Trophoblast cell (in vitro differentiated cells and primary cell): Measurements from ENCODE around the gene ATP5MC2.

Experiments
- DNase-seq, 2 donors: peaks; one replicate each; pipeline ENCODE4 v3.0.0-alpha.2; 2016
- H2AFZ ChIP-seq: 2 replicates; pipeline ENCODE4 v1.6.1; 2013; ENCODE audit warnings: low read length, moderate library complexity, mild to moderate bottlenecking; ENCODE audit not compliant: insufficient read depth, poor library complexity
- H2AK5ac ChIP-seq: 2 replicates; pipeline ENCODE4 v1.6.1; 2013; ENCODE audit warnings: mild to moderate bottlenecking, low read length
- H2BK120ac ChIP-seq: 2 replicates; pipeline ENCODE4 v1.6.1; 2013; ENCODE audit warnings: low read length, mild to moderate bottlenecking, moderate library complexity; ENCODE audit not compliant: insufficient read depth, poor library complexity
- H2BK12ac ChIP-seq: 2 replicates; pipeline ENCODE4 v1.6.1; 2013; ENCODE audit warnings: mild to moderate bottlenecking, low read length, moderate library complexity
- H2BK5ac ChIP-seq: 2 replicates; pipeline ENCODE4 v1.6.1; 2013; ENCODE audit warnings: low read length, low read depth, moderate library complexity, mild to moderate bottlenecking; ENCODE audit not compliant: poor library complexity
- H3K14ac ChIP-seq: 2 replicates; pipeline ENCODE4 v1.6.1; 2013; ENCODE audit warnings: mild to moderate bottlenecking, low read length
- H3K18ac ChIP-seq: 2 replicates; pipeline ENCODE4 v1.6.1; 2013; ENCODE audit warnings: mild to moderate bottlenecking, low read length
- H3K23ac ChIP-seq: 2 replicates; pipeline ENCODE4 v1.6.1; 2013; ENCODE audit warnings: low read length
- H3K27ac ChIP-seq: 2 replicates; pipeline ENCODE4 v1.5.1; 2013; ENCODE audit warnings: low read depth, mild to moderate bottlenecking, inconsistent platforms, low read length, moderate library complexity
- H3K27me3 ChIP-seq: 2 replicates; pipeline ENCODE4 v1.6.1; 2013; ENCODE audit warnings: inconsistent platforms, mild to moderate bottlenecking, low read length, moderate library complexity; ENCODE audit not compliant: insufficient read depth
- H3K36me3 ChIP-seq, 2 experiments: 1 replicate in 1 of 2; 2 replicates in 1 of 2; pipeline ENCODE4 v1.6.1; 2013; ENCODE audit warnings: low read length in 2 of 2, mild to moderate bottlenecking in 2 of 2, moderate library complexity in 1 of 2; ENCODE audit not compliant: insufficient read depth in 2 of 2, control insufficient read depth in 1 of 2
- H3K4ac ChIP-seq: 2 replicates; pipeline ENCODE4 v1.6.1; 2013; ENCODE audit warnings: low read depth, mild to moderate bottlenecking, low read length, moderate library complexity
- H3K4me1 ChIP-seq, 2 experiments: 1 replicate in 1 of 2; 2 replicates in 1 of 2; pipeline ENCODE4 v1.6.1; 2013; ENCODE audit warnings: low read length in 2 of 2, mild to moderate bottlenecking in 2 of 2, moderate library complexity in 1 of 2; ENCODE audit not compliant: insufficient read depth in 2 of 2, control insufficient read depth in 1 of 2
- H3K4me2 ChIP-seq: 2 replicates; pipeline ENCODE4 v1.6.1; 2013; ENCODE audit warnings: inconsistent platforms, mild to moderate bottlenecking, low read length, moderate library complexity
- H3K4me3 ChIP-seq: 2 replicates; pipeline ENCODE4 v1.5.1; 2013; ENCODE audit warnings: mild to moderate bottlenecking, low read depth, low read length, inconsistent platforms
- H3K79me1 ChIP-seq: one replicate; pipeline ENCODE4 v1.6.1; 2013; ENCODE audit warnings: low read length
- H3K79me2 ChIP-seq: 2 replicates; pipeline ENCODE4 v1.6.1; 2013; ENCODE audit warnings: low read length, mild to moderate bottlenecking; ENCODE audit not compliant: control insufficient read depth, insufficient read depth, poor library complexity
- H3K9ac ChIP-seq: 2 replicates; pipeline ENCODE4 v1.6.1; 2013; ENCODE audit warnings: mild to moderate bottlenecking, low read length
- H3K9me3 ChIP-seq: 2 replicates; pipeline ENCODE4 v1.6.1; 2013; ENCODE audit warnings: low read depth, mild to moderate bottlenecking, control low read depth, inconsistent platforms, low read length; ENCODE audit not compliant: insufficient read depth
- H4K12ac ChIP-seq: 2 replicates; pipeline ENCODE4 v1.6.1; 2013; ENCODE audit warnings: low read depth, mild to moderate bottlenecking, low read length, moderate library complexity
- H4K8ac ChIP-seq: 2 replicates; pipeline ENCODE4 v1.6.1; 2013; ENCODE audit warnings: low read depth, mild to moderate bottlenecking, low read length, moderate library complexity
- H4K91ac ChIP-seq: one replicate; pipeline ENCODE4 v1.6.1; 2013; ENCODE audit warnings: low read depth, mild to moderate bottlenecking, low read length, moderate library complexity
- WGBS: extraction: QIAGEN DNeasy Blood & Tissue Kit; methylation state at CpG from one replicate; pipeline ENCODE4 v1.1.7; 2013; ENCODE audit warnings: missing lambda C conversion rate; ENCODE audit not compliant: insufficient read length, insufficient coverage; ENCODE audit errors: extremely low coverage; 5-methylcytosine and 5-hydroxymethylcytosine counted together

Gene ATP5MC2

DNA sequence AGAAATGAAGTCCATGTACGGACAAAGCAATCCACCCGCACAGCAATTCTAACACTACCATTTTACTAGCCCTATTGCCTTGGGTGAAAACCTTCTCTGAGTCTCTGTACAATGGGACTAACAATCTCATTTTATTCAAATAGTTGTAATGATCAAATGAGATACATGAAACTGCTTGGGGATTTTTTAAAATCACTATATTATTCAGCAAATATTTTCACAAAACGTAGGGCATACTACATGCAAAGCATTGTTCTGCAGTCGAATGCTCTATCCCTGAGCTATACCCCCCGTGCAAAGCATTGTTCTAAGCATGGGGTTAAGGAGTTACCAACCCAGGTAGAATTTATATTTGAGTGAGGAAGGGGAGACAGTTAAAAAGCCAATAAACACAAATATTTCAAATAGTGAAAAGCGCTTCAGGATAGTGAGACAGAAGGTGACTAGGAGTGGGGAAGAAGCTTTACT is 49.1 kb downstream of the ATP5MC2 start:
- Histone ChIP-seq H3K4ac (no peak overlapping the region), H3K79me2 (peaks cover 5% of the 10 kb centered on the region), H2BK12ac (no peak overlapping the region), H4K12ac (no peak overlapping the region), H4K8ac (no peak overlapping the region), H2AFZ (no peak overlapping the region), H2BK5ac (no peak overlapping the region), H3K36me3 (no peaks in the 10 kb centered on the region), H3K4me2 (peak overlapping the region; percentile 66), H2AK5ac (no peak overlapping the region), H3K18ac (no peak overlapping the region), H3K27me3 (no peaks in the 10 kb centered on the region), H2BK120ac (no peak overlapping the region), H3K79me1 (peaks cover 2% of the 10 kb centered on the region), H3K9me3 (no peaks in the 10 kb centered on the region), H4K91ac (no peak overlapping the region), H3K9ac (no peak overlapping the region), H3K14ac (no peak overlapping the region), H3K27ac (no peak overlapping the region), H3K23ac (no peak overlapping the region), H3K4me3 (no peak overlapping the region), H3K4me1 (peaks cover 2 to 8% of the 10 kb centered on the region in 2 experiments)
- no CpG with 5 or more reads among the region's 6 CpGs for WGBS
- DNase-seq: no peak

GRCh38 chr12:53625946-53626701 is 49.8 kb downstream of the ATP5MC2 start, which contains the start of gene ATF7:
Gene ATF7 (minus strand): TSS chr12:53626382. CDS start chr12:53601000, 25,382 bp downstream.
- Histone ChIP-seq H3K4me3 (peak within 1 kb of the TSS; percentile 84), H2BK12ac (no peak within 1 kb of the TSS), H4K8ac (peak within 1 kb of the TSS; percentile 55), H2AK5ac (peak within 1 kb of the TSS; percentile 73), H4K91ac (peak within 1 kb of the TSS; percentile 46), H3K9me3 (no peaks in the 10 kb centered on the region), H3K4me2 (peak within 1 kb of the TSS; percentile 66), H3K27ac (peak within 1 kb of the TSS; percentile 56), H4K12ac (peak within 1 kb of the TSS; percentile 83), H2AFZ (peak within 1 kb of the TSS; percentile 13), H3K27me3 (no peaks in the 10 kb centered on the region), H3K4me1 (peaks cover 2 to 8% of the 10 kb centered on the region in 2 experiments), H3K23ac (no peak within 1 kb of the TSS), H3K14ac (peak within 1 kb of the TSS; percentile 73), H3K4ac (peak within 1 kb of the TSS; percentile 91), H3K36me3 (no peaks in the 10 kb centered on the region), H3K79me2 (peaks cover 5% of the 10 kb centered on the region), H2BK5ac (peak within 1 kb of the TSS; percentile 65), H3K18ac (peak within 1 kb of the TSS; percentile 17), H3K79me1 (peaks cover 2% of the 10 kb centered on the region), H3K9ac (peak within 1 kb of the TSS; percentile 99), H2BK120ac (peak within 1 kb of the TSS; percentile 19)
- WGBS: no CpG with 5 or more reads among the region's 48 CpGs
- DNase-seq: peak; percentile 96 to 99

- Histone ChIP-seq H3K36me3 (no peaks in the 10 kb centered on the region), H3K18ac (no peak overlapping the region), H3K4me3 (peak overlapping the region; percentile 69), H4K12ac (peak overlapping the region; percentile 83), H3K4me1 (peaks cover 2 to 8% of the 10 kb centered on the region in 2 experiments), H3K79me1 (peaks cover 2% of the 10 kb centered on the region), H3K27me3 (no peaks in the 10 kb centered on the region), H3K4me2 (peak overlapping the region; percentile 62), H3K9me3 (no peaks in the 10 kb centered on the region), H3K14ac (peak overlapping the region; percentile 73), H4K8ac (peak overlapping the region; percentile 42), H4K91ac (peak overlapping the region; percentile 46), H2AK5ac (peak overlapping the region; percentile 73), H3K27ac (no peak overlapping the region), H2AFZ (no peak overlapping the region), H3K79me2 (peaks cover 5% of the 10 kb centered on the region), H3K4ac (peak overlapping the region; percentile 91), H3K23ac (no peak overlapping the region), H3K9ac (peak overlapping the region; percentile 49), H2BK12ac (no peak overlapping the region), H2BK5ac (no peak overlapping the region), H2BK120ac (peak overlapping the region; percentile 19)
- no peak for DNase-seq
- WGBS: no CpG with 5 or more reads among the region's 5 CpGs
Observed at GRCh38 chr12:53625373-53625945, 50.4 kb downstream of the ATP5MC2 start.

DNA sequence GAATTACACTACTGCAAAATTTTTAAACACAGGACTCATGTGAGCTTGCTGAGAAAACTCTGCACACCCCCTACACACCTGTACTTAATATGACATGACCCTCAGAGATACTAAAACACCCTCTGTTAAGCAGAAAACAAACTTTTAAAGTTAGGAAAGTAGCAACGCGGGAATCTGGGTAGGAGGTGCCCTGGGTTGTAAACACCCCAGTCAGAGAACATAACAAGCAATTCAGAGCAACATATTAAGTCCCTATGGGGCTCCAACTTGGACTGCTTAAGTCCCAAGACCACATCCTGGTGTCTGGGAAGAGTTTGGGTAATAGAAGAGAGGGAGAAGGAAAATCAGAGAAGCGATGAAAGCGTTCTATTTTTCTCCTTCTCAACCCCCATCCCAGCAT is 50.9 kb downstream of the ATP5MC2 start:
- Histone ChIP-seq H3K27ac (no peak overlapping the region), H2AFZ (no peak overlapping the region), H3K36me3 (no peaks in the 10 kb centered on the region), H3K14ac (peak overlapping the region; percentile 73), H3K27me3 (no peaks in the 10 kb centered on the region), H3K4me1 (peaks cover 2 to 8% of the 10 kb centered on the region in 2 experiments), H3K18ac (no peak overlapping the region), H2BK120ac (peak overlapping the region; percentile 19), H2BK5ac (no peak overlapping the region), H2AK5ac (peak overlapping the region; percentile 73), H3K79me1 (peaks cover 2% of the 10 kb centered on the region), H3K23ac (no peak overlapping the region), H3K9ac (peak overlapping the region; percentile 42), H3K4ac (peak overlapping the region; percentile 91), H3K4me2 (peak overlapping the region; percentile 62), H4K91ac (peak overlapping the region; percentile 46), H4K12ac (peak overlapping the region; percentile 83), H3K4me3 (peak overlapping the region; percentile 1), H3K9me3 (no peaks in the 10 kb centered on the region), H4K8ac (no peak overlapping the region), H3K79me2 (peaks cover 5% of the 10 kb centered on the region), H2BK12ac (no peak overlapping the region)
- no CpG with 5 or more reads among the region's 4 CpGs for WGBS
- DNase-seq: no peak
